SK-N-SH treated with all-trans-retinoic acid at 6 μM for 48 hours (cell line): ENCODE results near the gene HPCAL1.

Experiments used
- ARNTL ChIP-seq: fragments of 450-650 bp; formaldehyde crosslinking; IDR thresholded peaks from 2 replicates; pipeline ENCODE4 v1.5.0; 2020; ENCODE audit warnings: low read depth, mild to moderate bottlenecking, moderate library complexity, borderline replicate concordance
- CSDC2 ChIP-seq: fragments of 250-450 bp; sonication (Bioruptor Pico); IDR thresholded peaks from 2 replicates; pipeline ENCODE4 v1.5.0; 2020; ENCODE audit warnings: mild to moderate bottlenecking, moderate library complexity
- ISL1 ChIP-seq: fragments of 250-450 bp; sonication (Bioruptor Pico); IDR thresholded peaks from 2 replicates; pipeline ENCODE4 v2.1.2; 2022; ENCODE audit warnings: mild to moderate bottlenecking, moderate library complexity
- RARB ChIP-seq: fragments of 250-450 bp; sonication (Bioruptor Pico); IDR thresholded peaks from 2 replicates; pipeline ENCODE4 v1.8.0; 2021; ENCODE audit warnings: mild to moderate bottlenecking, moderate library complexity
- TCF4 ChIP-seq: fragments of 250-450 bp; sonication (Bioruptor Pico); IDR thresholded peaks from 2 replicates; pipeline ENCODE4 v1.8.0; 2021; ENCODE audit warnings: mild to moderate bottlenecking, moderate library complexity, borderline replicate concordance
- ZFP30 ChIP-seq: fragments of 450-650 bp; formaldehyde crosslinking; IDR thresholded peaks from 2 replicates; pipeline ENCODE4 v1.5.0; 2022; ENCODE audit warnings: mild to moderate bottlenecking, moderate library complexity
- ZNF565 ChIP-seq: fragments of 450-650 bp; formaldehyde crosslinking; conservative IDR thresholded peaks from 2 replicates; pipeline ENCODE4 v1.5.0; 2020; ENCODE audit warnings: low read depth, mild to moderate bottlenecking, moderate library complexity
- ZNF70 ChIP-seq: fragments of 450-650 bp; formaldehyde crosslinking; IDR thresholded peaks from 2 replicates; pipeline ENCODE4 v1.5.0; 2020; ENCODE audit warnings: mild to moderate bottlenecking, moderate library complexity
- ZNF8 ChIP-seq: fragments of 450-650 bp; formaldehyde crosslinking; IDR thresholded peaks from 2 replicates; pipeline ENCODE4 v1.5.0; 2020; ENCODE audit warnings: mild to moderate bottlenecking, moderate library complexity
- TF ChIP-seq, protein P1 (sequence below): fragments of 250-450 bp; sonication (Bioruptor Pico); IDR thresholded peaks from 2 replicates; pipeline ENCODE4 v1.5.1; 2020; ENCODE audit warnings: low read depth, mild to moderate bottlenecking, moderate library complexity
- TF ChIP-seq, protein P2 (sequence below): fragments of 250-450 bp; sonication (Bioruptor Pico); IDR thresholded peaks from 2 replicates; pipeline ENCODE4 v1.8.0; 2020; ENCODE audit warnings: mild to moderate bottlenecking, moderate library complexity, borderline replicate concordance
- TF ChIP-seq, protein P3 (sequence below): fragments of 250-450 bp; sonication (Bioruptor Pico); IDR thresholded peaks from 2 replicates; pipeline ENCODE4 v1.8.0; 2021; ENCODE audit warnings: low read depth, mild to moderate bottlenecking, moderate library complexity, borderline replicate concordance

DNA sequence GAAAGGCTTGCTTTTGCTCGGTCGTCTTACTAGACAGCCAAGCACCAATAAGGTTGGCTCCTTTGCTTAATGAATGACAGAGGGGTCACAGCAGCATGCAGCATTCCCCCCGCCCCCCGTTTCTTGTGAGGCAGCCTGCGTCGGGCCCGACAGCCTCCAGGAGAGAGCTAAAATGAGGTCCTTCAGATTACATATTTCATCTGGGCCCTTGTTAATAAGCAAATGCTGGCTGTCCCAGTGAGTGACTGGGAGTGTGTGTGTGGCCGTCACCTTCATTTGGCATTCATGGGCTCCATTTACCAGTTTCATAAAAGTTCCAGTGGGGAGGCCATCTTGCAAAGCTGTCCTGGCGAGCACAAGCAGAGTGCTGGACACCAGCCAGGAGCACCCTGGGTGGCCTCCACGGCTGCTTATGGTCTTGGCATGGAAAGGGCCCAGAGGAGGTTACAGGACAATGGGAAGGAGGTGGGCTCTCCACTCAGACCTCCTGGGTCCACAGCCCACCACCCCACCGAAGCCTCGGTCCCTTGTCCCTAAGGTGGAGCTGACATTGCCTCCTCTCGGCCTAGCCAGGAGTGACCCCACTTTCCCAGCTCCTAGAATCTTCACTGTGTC lies 108.2 kb downstream of the HPCAL1 start:
- TF ChIP-seq TCF4 (CRISPR knock-in tag) (no peak), ISL1 (no peak), ZNF565 (CRISPR knock-in tag) (no peak), RARB (CRISPR knock-in tag) (no peak), CSDC2 (CRISPR knock-in tag) (no peak), ZFP30 (CRISPR knock-in tag) (no peak), ARNTL (CRISPR knock-in tag) (no peak), ZNF8 (no peak), ZNF70 (no peak)
- TF ChIP-seq, protein P1, sequence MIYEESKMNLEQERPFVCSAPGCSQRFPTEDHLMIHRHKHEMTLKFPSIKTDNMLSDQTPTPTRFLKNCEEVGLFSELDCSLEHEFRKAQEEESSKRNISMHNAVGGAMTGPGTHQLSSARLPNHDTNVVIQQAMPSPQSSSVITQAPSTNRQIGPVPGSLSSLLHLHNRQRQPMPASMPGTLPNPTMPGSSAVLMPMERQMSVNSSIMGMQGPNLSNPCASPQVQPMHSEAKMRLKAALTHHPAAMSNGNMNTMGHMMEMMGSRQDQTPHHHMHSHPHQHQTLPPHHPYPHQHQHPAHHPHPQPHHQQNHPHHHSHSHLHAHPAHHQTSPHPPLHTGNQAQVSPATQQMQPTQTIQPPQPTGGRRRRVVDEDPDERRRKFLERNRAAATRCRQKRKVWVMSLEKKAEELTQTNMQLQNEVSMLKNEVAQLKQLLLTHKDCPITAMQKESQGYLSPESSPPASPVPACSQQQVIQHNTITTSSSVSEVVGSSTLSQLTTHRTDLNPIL = no peak
- TF ChIP-seq, protein P2, sequence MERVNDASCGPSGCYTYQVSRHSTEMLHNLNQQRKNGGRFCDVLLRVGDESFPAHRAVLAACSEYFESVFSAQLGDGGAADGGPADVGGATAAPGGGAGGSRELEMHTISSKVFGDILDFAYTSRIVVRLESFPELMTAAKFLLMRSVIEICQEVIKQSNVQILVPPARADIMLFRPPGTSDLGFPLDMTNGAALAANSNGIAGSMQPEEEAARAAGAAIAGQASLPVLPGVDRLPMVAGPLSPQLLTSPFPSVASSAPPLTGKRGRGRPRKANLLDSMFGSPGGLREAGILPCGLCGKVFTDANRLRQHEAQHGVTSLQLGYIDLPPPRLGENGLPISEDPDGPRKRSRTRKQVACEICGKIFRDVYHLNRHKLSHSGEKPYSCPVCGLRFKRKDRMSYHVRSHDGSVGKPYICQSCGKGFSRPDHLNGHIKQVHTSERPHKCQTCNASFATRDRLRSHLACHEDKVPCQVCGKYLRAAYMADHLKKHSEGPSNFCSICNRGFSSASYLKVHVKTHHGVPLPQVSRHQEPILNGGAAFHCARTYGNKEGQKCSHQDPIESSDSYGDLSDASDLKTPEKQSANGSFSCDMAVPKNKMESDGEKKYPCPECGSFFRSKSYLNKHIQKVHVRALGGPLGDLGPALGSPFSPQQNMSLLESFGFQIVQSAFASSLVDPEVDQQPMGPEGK = no peak
- TF ChIP-seq, protein P3, sequence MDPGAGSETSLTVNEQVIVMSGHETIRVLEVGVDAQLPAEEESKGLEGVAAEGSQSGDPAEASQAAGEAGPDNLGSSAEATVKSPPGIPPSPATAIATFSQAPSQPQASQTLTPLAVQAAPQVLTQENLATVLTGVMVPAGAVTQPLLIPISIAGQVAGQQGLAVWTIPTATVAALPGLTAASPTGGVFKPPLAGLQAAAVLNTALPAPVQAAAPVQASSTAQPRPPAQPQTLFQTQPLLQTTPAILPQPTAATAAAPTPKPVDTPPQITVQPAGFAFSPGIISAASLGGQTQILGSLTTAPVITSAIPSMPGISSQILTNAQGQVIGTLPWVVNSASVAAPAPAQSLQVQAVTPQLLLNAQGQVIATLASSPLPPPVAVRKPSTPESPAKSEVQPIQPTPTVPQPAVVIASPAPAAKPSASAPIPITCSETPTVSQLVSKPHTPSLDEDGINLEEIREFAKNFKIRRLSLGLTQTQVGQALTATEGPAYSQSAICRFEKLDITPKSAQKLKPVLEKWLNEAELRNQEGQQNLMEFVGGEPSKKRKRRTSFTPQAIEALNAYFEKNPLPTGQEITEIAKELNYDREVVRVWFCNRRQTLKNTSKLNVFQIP (CRISPR knock-in tag) = no peak
